Coronary artery (tissue), 2 donors: Measurements from ENCODE around the gene EIF4G1.

ENCODE experiments used
- DNase-seq: peaks from one replicate; pipeline ENCODE4 v3.0.0-alpha.2; 2017; ENCODE audit warnings: low spot score
- H3K27ac ChIP-seq, 2 donors: fragments of 200-600 bp; sonication (generic); one replicate each; pipeline ENCODE4 v1.5.1; 2016 to 2019
- H3K4me3 ChIP-seq: fragments of 200-600 bp; sonication (generic); 2 replicates; pipeline ENCODE4 v1.5.1; 2016; ENCODE audit warnings: mild to moderate bottlenecking, moderate library complexity
- CTCF ChIP-seq: fragments of 200-600 bp; sonication (generic); IDR thresholded peaks from one replicate; pipeline ENCODE4 v1.5.1; 2019; ENCODE audit warnings: antibody characterized with exemption

The EIF4G1 gene

GRCh38 chr3:184355261-184356040 is 41.0 kb downstream of the EIF4G1 start:
- no peak overlapping the region for H3K27ac ChIP-seq
- DNase-seq, result no peak

GRCh38 chr3:184357248-184358123 is 43.1 kb downstream of the EIF4G1 start:
- DNase-seq, result no peak

More at GRCh38 chr3:184355261-184356040, 41.0 kb downstream of the EIF4G1 start:
- H3K4me3 ChIP-seq, result no peak overlapping the region
- no peak for TF ChIP-seq CTCF

GRCh38 chr3:184358124-184358767 is 43.8 kb downstream of the EIF4G1 start:
- Histone ChIP-seq H3K4me3 (no peak overlapping the region), H3K27ac (no peak overlapping the region)
- no peak for TF ChIP-seq CTCF
- no peak for DNase-seq

More at GRCh38 chr3:184357248-184358123, 43.1 kb downstream of the EIF4G1 start:
- no peak for TF ChIP-seq CTCF
- Histone ChIP-seq H3K27ac (no peak overlapping the region), H3K4me3 (no peak overlapping the region)

GRCh38 chr3:184358921-184359350 is 44.5 kb downstream of the EIF4G1 start:
- Histone ChIP-seq H3K27ac (no peak overlapping the region), H3K4me3 (no peak overlapping the region)
- DNase-seq, result no peak
- no peak for TF ChIP-seq CTCF

GRCh38 chr3:184359610-184360009 is 45.2 kb downstream of the EIF4G1 start:
- H3K4me3 ChIP-seq, result no peak overlapping the region
- TF ChIP-seq CTCF, result no peak
- DNase-seq, result no peak
- no peak overlapping the region for H3K27ac ChIP-seq

- DNase-seq, result no peak
- H3K27ac ChIP-seq, result no peak overlapping the region
These were observed 45.9 kb downstream of the EIF4G1 start for GRCh38 chr3:184360070-184360928.

More at GRCh38 chr3:184360070-184360928, 45.9 kb downstream of the EIF4G1 start:
- no peak for TF ChIP-seq CTCF
- H3K4me3 ChIP-seq, result peak overlapping the region; percentile 77
